Raji (cell line): ENCODE results near the gene CDH22.

ENCODE experiments used
- POLR2A ChIP-seq: IDR thresholded peaks from 2 replicates; pipeline ENCODE4 v1.6.1; 2011; ENCODE audit warnings: low read depth, low read length, control low read depth; ENCODE audit not compliant: insufficient read depth

CDH22 gene

DNA sequence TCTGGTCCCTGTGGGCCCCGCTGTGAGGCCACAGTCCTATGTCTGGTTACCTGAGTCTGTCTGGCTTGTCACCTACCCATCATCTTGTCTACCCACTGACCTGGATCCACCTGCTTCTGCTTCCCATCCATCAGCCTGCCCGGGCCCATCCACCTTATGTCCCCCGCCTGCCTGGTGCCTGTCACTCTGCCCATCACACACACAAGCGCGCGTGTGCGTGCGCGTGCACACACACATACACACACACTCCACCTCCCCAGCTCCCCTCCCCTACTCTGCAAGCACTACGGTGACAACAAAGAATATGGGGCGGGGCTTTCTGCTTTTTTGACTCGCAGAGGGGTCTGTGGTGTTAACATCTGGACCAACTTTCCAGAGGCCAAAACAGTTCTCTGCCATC, 8.0 kb downstream of the CDH22 start:
- no peak for TF ChIP-seq POLR2A

DNA sequence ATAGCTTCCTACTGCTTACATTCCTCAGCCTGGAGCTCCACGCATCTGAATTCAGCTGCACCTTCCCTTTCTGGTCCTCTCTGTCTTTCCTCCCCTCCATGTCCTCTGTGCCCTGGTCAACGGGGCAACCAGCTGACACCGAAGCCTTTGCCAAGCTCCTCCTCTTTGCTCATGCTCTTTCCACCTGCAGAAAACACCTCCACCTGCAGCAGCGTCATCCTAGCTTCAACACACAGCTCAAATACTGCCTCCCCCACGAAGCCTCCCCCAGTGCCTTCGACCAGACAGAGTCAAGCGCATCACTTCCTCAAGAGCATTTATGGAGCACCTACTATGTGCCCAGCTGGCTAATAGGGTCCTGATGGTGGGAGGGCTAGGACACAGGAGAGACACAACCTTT, 9.2 kb downstream of the CDH22 start:
- TF ChIP-seq POLR2A = no peak

DNA sequence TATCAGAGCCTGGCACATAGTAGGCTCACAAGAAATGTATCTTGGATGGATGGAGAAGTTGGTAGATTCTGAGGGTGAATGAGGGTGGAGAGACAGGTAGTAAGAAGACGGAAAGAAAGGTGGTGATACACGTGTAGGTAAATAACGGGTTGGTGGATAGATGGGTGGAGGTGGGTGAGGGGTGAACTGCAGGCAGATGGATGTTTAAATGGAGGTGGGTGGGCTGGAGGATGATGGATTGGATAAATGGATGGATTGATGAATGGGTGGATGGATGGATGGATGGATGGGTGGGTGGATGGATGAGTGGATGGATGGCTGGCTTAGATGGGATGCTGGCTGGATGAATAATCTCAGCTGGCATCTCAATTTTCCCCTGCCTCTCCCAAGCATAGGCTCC, 9.9 kb downstream of the CDH22 start:
- TF ChIP-seq POLR2A = no peak

DNA sequence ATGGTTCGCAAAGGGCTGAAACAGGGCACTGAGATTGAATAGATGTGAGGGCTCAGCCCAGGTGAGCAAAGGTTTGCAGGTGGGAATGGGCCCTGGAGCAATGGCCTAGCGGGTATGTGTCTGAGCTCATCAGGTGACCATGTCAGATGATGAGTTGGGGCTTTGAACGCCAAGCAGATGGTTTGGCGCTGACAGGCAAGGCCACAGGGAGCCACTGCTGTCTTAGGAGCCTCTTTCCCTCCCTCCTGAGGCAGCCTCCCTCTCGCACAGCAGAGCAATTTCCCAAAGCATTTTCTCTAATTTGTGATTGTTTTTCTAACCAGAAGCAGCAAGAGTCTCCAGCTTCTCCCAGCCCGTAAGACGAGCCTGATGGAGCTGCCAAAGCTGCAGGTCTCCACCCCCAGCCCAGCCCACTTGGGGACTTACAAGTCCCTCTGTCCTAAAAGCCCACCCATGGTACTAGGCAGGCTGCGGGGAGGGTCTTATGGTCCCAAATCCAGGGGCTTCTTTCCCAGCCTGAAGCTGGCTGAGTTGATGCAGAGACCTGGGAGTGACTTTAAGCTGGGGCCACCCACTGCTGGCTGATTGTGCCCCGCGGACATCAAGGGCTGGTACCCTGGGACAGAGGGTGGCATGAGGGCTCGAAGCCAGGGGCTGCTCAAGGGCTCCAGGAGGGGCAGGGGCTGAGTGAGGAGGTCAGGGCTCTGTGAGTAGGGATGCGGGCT, 11.6 kb downstream of the CDH22 start:
- no peak for TF ChIP-seq POLR2A

DNA sequence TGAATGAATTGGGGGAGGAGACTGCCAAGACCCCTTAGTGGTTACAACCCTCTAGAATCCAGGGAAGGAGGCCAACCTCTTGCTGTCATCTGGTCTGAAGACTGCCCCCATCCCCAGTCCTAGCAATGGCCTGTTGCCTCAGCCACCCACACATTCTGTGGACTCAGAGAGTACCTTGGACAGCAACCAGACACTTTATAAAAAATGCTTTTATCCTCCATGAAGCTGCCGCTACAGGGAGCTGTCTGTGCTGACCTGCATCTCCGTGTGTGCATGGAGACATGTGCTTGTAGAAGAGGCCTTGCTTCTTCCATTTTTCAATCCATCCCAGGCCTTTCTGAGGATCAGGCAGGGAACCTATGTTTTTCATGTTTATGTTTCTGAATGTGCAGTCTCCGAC, 15.2 kb downstream of the CDH22 start:
- TF ChIP-seq POLR2A = no peak

DNA sequence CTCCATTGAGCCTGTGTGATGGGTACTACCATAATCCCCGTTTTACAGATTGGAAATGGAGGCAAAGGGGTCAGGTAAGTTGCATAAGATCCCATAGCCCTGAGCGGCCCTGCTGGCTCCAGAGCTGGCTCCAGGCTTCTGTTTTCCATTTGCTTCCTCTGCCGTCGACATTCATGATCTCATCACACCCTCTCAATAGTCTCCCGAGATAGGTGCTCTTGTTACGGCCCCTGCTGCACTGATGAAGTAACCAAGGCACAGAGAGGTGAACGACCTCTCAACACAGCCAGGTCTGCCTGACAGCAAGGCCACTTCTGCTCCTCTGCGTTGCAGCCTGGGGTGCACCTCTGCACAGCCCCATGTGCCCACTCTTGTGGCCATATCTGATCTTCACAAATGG, 16.9 kb downstream of the CDH22 start:
- no peak for TF ChIP-seq POLR2A

DNA sequence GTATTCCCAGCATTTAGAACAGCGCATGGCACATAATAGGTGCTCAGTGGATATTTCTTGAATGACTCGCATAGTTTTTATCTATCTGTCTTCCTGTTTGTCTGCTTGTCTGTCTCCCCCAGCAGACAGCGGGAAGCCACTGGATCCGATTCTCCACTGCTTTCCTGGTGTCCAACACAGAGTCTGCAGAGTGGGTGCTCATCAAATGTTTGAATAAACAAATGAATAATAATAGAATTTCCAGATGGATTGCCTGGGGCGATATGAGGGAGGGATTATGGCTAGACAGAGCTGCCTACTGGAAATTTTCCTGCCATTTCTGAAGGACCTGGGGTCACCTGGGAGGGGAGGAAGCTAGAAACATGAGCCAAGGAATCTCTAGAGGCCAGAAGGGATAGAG, 18.9 kb downstream of the CDH22 start:
- no peak for TF ChIP-seq POLR2A

DNA sequence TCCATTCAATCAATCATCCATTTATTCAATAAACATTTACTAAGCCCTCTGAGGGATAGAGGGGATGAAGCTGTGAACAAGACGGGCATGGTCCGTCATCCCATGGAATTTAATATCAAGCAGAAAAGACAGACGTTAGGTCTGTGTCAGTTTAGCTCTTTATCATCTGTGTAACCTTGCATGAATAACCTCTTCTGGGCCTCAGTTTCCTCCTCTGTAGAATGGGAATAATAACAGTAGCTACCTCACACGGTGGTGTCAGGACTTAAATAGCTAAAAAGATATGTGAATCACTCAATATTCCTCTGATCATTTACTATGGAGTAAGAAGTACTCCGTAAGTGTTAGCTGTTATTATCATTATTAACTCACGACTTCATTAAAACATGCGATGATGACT, 21.3 kb downstream of the CDH22 start:
- TF ChIP-seq POLR2A = no peak

DNA sequence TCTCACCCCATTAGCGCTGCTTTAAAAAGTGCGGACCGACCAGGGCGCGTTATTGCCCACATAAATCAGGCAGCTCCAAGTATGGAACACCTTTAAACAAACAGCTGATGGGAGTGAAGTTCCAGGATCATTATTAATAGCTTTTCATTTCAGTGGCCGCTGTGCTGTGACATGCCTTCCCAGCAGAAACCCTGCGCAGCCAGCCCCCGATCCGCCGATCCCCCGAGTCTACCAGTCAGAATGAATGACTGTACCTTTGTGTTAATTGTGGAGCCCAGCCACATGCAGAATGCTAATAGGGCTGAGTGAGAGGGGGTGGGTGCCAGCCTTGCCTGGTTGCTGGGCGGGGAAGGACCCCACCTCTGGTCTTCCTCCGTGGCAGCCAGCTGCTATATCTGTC, 21.9 kb downstream of the CDH22 start:
- no peak for TF ChIP-seq POLR2A

DNA sequence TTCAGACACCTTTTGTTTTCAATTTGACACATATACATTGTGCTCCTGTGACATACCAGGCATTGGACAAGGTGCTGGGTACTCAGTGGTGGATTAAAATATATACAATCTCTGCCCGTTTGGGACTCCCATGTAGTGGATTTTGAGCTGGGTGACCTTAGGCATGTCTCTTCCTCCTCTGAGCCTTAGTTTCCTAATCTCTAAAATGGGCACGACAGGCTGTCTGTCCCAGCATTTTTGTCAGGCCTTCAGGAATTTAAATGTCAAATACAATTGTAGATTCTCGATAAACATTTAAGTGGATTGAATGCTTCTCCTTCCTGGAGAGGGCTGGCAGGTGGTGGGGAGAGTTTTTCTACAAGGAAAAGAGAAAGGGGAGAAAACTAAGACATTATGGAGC, 22.6 kb downstream of the CDH22 start:
- TF ChIP-seq POLR2A = no peak

DNA sequence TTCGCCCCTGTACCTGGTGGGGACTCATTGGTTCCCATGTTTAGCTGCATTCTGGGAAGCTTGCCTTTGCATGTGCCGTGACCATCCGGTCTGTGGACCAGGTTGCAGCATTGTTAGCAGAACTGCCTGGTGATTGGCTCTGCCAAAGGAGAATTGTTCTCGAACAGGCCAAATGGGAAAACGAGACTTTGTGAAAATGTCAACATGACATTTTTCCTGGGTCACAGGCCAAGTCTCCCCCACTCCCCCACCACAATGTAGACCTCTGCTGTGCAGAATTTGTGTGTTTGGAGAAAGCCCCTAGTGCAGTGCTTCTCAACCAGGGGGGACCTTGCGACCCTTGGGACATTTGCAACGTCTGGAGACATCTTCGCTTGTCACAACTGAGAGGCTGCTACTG, 23.2 kb downstream of the CDH22 start:
- no peak for TF ChIP-seq POLR2A

DNA sequence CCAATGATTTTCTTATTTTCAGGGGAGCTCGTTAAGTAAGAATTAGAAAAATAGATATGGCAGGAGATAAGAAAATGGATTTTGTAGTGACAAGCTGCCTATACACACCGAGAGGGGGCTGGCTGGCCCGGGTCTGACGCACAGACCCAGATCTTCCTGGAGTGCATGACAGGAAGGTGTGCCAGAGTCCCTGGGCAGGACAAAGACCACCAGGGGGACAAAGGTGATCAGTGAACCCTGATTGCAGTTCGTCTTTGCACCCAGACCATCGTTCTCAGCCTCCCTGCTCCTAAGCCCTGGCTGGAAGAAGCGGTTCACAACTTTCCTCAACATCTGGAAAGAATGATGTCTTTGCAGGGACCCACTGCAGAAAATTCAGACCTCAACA, 24.3 kb downstream of the CDH22 start:
- no peak for TF ChIP-seq POLR2A

DNA sequence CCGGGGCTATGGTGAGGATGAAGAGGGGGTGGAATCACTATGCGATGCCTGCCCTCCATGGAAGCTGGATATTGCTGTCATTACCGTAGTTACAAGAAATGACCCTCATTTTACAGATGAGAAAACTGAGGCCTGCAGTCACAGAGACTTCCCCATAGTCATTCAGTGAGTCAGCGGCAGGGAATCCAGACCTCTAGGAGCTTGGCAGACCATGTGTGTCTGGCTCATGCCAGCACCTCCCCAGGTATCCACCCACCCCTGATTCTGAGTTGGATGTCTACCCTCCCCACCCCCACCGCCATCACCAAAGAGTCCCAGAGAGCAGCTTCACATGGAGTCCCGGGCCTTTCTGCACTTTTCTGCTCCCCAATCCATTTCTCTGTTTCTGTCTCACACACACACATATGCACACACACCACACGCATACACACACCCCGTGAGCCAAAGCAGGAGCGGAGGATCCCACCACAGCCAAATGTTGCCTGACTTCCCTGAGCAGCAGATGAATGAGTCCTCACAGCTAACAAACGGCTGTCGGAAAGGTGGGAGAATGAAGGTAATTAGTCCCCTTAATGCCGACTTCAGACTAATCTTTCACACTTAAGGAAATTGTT, 24.8 kb downstream of the CDH22 start:
- TF ChIP-seq POLR2A = no peak

DNA sequence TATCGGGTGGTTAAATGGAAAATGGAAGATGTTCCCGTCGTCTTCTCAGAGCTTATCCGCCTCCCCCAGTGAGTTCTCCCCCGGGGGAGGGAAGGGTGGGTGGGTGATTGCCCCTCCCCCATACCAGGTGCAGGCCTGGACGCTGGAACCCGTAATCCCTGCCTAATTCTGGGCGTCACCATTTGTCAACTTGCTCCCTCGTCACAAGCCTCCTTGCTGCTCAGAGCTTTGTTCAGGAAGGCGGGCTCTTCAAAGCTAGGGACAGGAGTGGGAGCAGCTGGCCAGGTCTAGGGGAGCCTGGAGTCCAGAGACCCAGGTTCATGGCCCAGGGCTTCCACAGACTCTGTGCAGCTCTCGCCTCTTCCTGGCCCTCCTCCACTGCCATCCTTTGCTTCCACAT, 25.6 kb downstream of the CDH22 start:
- no peak for TF ChIP-seq POLR2A

DNA sequence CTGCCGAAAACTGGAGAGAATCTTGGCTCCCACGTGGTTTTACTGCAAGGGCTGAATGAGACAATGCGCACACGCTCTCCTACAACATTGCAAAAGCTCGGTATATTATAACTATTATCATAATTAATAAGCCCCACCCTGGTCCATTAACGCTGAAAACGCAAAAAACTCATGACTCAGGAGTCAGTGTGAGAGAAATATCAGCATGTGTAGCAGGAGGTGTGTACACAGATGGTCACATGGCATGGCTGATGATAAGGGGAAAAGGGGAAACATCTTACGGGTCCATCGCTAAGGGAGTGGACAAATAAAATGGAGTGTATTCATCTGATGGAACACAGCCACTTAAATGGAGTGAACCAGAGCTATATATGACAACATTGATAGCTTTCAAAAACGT, 29.2 kb downstream of the CDH22 start:
- no peak for TF ChIP-seq POLR2A

DNA sequence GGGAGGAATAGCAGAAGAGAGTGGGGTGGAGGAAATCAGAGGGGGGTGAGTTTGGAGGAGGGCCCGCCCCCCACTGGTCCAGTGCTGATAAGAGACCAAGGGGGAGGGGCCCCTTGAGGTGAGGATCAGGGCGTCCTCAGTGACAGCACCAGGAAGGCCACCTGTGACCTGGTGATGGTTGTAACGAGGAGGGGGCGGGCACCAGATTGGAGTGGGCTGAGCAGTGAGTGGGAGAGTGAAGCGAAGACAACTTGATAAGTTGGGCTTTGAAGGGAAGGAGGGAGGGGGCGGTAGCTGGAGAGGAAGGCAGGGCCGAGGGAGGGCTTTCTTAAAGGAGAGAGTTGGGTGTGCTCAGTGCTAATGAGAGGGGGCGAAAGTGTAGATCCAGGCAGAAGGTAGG, 30.7 kb downstream of the CDH22 start:
- TF ChIP-seq POLR2A = no peak

DNA sequence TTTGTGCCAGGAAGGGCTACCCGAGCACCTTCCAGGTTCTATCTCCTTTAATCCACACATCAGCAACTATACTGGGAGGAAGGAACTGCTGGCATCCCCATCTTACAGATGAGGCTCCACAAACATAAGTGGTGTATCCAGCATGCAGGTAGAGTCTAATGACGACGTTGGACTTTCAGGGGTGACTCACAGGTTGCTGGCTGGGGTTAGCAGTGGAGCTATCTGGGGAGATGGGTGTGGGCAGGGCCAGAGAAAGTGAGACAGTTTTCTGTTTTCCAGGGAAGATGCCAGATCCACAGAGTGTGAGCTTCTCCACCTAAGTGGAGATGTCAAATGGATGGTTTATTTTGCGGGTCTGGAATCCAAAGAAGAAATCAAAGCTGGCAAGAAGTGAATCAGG, 31.8 kb downstream of the CDH22 start:
- no peak for TF ChIP-seq POLR2A

DNA sequence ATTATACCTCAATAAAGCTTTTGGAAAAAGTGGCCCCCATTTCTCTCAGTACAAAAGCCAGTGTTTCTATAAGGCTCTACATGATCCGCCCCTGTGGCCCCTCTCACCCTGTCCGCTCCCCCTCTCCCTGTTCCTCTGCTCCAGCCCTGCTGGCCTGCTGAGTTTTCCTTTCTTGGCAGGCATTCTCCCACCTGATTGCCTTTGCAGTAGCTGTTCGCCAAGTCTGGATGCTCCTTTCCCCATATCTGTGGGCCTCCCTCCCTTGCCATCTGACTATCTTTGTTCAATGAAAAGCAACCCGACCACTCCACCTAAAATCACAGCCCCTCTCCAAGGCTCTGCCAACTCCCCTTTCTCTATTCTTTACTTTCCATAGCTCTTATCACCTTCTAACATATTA, 33.2 kb downstream of the CDH22 start:
- no peak for TF ChIP-seq POLR2A

DNA sequence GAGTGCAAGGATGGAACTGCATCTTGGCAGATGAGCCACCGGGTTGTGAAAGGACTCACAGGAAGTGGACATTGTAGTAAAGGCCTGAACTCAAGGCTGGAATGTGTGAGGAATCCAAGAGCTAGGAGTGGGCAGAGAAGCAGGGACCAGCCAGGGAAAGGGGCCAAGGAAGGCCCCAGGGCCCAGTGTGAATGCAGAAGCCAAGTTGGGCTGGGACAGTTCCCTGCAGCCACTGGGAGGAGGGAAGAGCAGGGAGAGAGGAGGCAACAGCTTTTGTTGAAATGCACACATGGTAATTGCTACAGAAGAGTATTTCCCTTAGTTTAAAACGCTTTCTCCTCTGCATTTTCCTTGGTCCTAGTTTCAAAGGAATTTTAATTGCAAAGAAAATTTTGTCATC, 34.6 kb downstream of the CDH22 start:
- TF ChIP-seq POLR2A = no peak
